GM12865 (cell line): Measurements from ENCODE around the gene TCF4.

Source experiments
- DNase-seq: peaks from one replicate; pipeline ENCODE4 v3.0.0; 2010; ENCODE audit warnings: low read depth
- H3K4me3 ChIP-seq: 2 replicates; pipeline ENCODE4 v1.5.1; 2011; ENCODE audit warnings: mild to moderate bottlenecking, low read depth, low read length, control low read depth
- CTCF ChIP-seq: IDR thresholded peaks from 2 replicates; pipeline ENCODE4 v1.5.1; 2011; ENCODE audit warnings: low read length, control low read depth, low read depth, inconsistent platforms; ENCODE audit not compliant: insufficient read depth; ENCODE audit errors: missing control alignments

TCF4 gene

DNA sequence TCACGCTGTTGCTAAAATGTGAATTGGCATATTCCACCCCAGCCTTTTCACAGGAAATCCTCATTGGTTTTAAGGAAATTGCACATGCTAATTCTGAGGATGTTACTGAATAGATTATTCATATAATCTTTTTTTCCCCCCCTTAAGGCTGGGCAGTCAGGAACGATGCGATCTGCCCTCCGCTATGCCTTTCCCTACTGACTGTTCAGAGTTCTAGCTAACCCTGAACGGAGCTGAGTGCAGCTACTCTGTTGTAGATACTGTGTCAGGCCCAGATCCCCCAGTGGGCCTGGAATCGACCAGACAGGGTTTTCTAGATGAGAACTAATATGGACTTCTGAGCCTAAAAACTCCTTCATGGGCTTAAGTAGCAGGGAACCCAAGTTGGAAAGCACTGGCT is 192.2 kb downstream of the TCF4 start:
- TF ChIP-seq CTCF = no peak
- DNase-seq = no peak
- no peak overlapping the region for H3K4me3 ChIP-seq

DNA sequence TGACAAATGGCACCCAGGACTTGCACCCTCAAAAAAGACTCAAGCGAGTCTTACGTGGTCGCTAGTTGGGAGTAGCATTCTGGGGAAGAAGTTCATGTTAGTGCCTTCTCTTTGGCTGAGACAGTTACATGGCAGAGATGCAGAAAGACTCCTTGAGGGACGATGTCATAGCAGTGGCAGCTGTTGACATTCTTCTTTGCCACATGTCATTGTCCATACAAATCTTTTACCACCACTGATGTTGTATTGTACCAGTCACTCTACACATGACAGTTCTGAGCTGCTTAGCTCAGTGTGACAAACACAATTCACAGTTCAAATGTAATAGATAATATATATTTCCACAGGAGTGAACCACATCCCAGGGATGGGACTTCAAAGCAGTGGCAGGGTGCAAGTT is 197.1 kb downstream of the TCF4 start:
- no peak for DNase-seq

GRCh38 chr18:55387139-55387984 is 200.6 kb downstream of the TCF4 start:
- no peak for TF ChIP-seq CTCF
- DNase-seq = no peak
- H3K4me3 ChIP-seq = no peak overlapping the region

More for the DNA sequence above, 197.1 kb downstream of the TCF4 start:
- no peak overlapping the region for H3K4me3 ChIP-seq
- TF ChIP-seq CTCF = no peak

DNA sequence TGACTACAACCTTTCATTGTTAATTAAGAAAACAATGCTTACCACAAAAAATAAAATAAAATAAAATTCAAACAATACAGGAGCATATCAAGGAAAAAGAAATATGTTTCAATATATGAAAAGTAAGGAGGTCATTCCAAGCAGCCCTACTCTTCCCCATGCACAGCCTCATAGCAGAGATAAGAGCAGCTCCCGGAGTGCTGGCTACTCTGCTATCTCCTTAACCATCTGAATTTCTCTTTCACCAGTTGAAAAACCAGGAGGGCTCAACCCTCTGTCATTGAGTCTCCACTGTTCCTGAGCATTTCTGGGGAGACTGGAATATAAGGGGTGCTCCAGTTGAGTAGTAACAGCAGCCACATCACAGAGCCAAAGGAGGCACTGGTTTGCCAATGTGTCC is 201.4 kb downstream of the TCF4 start:
- H3K4me3 ChIP-seq = no peak overlapping the region
- no peak for DNase-seq
- TF ChIP-seq CTCF = no peak

- no peak overlapping the region for H3K4me3 ChIP-seq
- TF ChIP-seq CTCF = no peak
- DNase-seq = no peak
Measured at GRCh38 chr18:55385770-55386169, 202.2 kb downstream of the TCF4 start.

- no peak overlapping the region for H3K4me3 ChIP-seq
- peak; percentile 42 for DNase-seq
- TF ChIP-seq CTCF = peak; percentile 52
Measured at GRCh38 chr18:55384551-55385275, 203.3 kb downstream of the TCF4 start.
